CD4-positive, alpha-beta T cell (primary cell): ENCODE data around the gene TPSB2. TPM values are rescaled to one million over a fixed set of nuclear protein-coding genes. Genes with fewer than 3 reads are reported as not detected.

Source experiments
- ATAC-seq: fragments of 200-7000 bp; cut with Tn5 transposase; one replicate; pipeline ENCODE4 v1.10.0; 2022; ENCODE audit warnings: mild to moderate bottlenecking; ENCODE audit not compliant: poor library complexity
- CTCF ChIA-PET: fragments of 350-600 bp; sonication (Branson Sonifier 250); formaldehyde crosslinking; loops from one replicate; lab custom pipeline; 2021; ENCODE audit warnings: antibody characterized with exemption, inconsistent platforms; lab: Charles Lee
- POLR2A ChIA-PET: fragments of 350-600 bp; sonication (Branson Sonifier 250); formaldehyde crosslinking; loops from one replicate; lab custom pipeline; 2021; ENCODE audit warnings: antibody characterized with exemption, inconsistent platforms; lab: Charles Lee
- DNase-seq, 14 experiments: peaks; one replicate each; pipeline ENCODE4 v3.0.0-alpha.2; 2013 to 2020; ENCODE audit warnings: mixed read lengths in 2 of 14
- H3K27ac ChIP-seq, 2 donors: one replicate each; pipeline versions ENCODE4 v1.5.1 to v1.7.0; 2013; ENCODE audit warnings: low read length in 2 of 2, low read depth in 1 of 2, mild to moderate bottlenecking in 1 of 2
- H3K27me3 ChIP-seq, 2 experiments: 1 replicate in 1 of 2; 2 replicates in 1 of 2; pipeline versions ENCODE4 v1.6.1 to v1.7.0; 2013; ENCODE audit warnings: low read length in 2 of 2, control low read depth in 1 of 2, mild to moderate bottlenecking in 1 of 2, moderate library complexity in 1 of 2; ENCODE audit not compliant: insufficient read depth in 2 of 2, control insufficient read depth in 1 of 2
- H3K36me3 ChIP-seq: one replicate; pipeline ENCODE4 v1.6.1; 2013; ENCODE audit warnings: low read length, control low read depth; ENCODE audit not compliant: insufficient read depth
- H3K4me1 ChIP-seq: one replicate; pipeline ENCODE4 v1.6.1; 2013; ENCODE audit warnings: low read length, control low read depth; ENCODE audit not compliant: insufficient read depth
- H3K4me3 ChIP-seq: one replicate; pipeline ENCODE4 v1.5.1; 2013; ENCODE audit warnings: mild to moderate bottlenecking, low read length, moderate library complexity
- H3K9me3 ChIP-seq, 2 experiments: 1 replicate in 1 of 2; 2 replicates in 1 of 2; pipeline versions ENCODE4 v1.6.1 to v1.7.0; 2013; ENCODE audit warnings: low read length in 2 of 2, mild to moderate bottlenecking in 2 of 2, control low read depth in 1 of 2, moderate library complexity in 1 of 2; ENCODE audit not compliant: control insufficient read depth in 1 of 2, insufficient read depth in 1 of 2
- H3K27ac Mint-ChIP-seq: one replicate; pipeline ENCODE4 v1.8.0; 2020; ENCODE audit warnings: mixed read lengths
- H3K27me3 Mint-ChIP-seq: one replicate; pipeline ENCODE4 v1.8.0; 2021; ENCODE audit warnings: mixed read lengths
- H3K36me3 Mint-ChIP-seq: one replicate; pipeline ENCODE4 v1.8.0; 2021; ENCODE audit warnings: low read depth, mixed read lengths
- H3K4me1 Mint-ChIP-seq: one replicate; pipeline ENCODE4 v1.8.0; 2021; ENCODE audit warnings: low read depth, mixed read lengths
- H3K4me3 Mint-ChIP-seq: one replicate; pipeline ENCODE4 v1.8.0; 2020; ENCODE audit warnings: mild to moderate bottlenecking, mixed read lengths
- H3K9me3 Mint-ChIP-seq: one replicate; pipeline ENCODE4 v1.8.0; 2020; ENCODE audit warnings: mixed read lengths
- intact Hi-C, 2 experiments: fragments of 100-400 bp; cut with DNase I in 1 of 2; cut with micrococcal nuclease in 1 of 2; formaldehyde crosslinking; loops; one replicate each; pipeline versions ENCODE4 v1.15.1 to v1.9.0; 2023 to 2025; cut with DNase I, micrococcal nuclease
- total RNA-seq, 174 experiments: library from RNA in 2 of 174; stranded (reverse) in 2 of 174; gene quantifications; one replicate each; pipeline ENCODE4 v1.2.3 and lab custom pipeline; 2021 to 2026
- TF ChIP-seq, protein P1 (sequence below): fragments of 200-600 bp; IDR thresholded peaks from one replicate; pipeline ENCODE4 v1.8.0; 2022; ENCODE audit warnings: antibody characterized with exemption, mild to moderate bottlenecking

TPSB2 gene
- total RNA-seq, 2 experiments from 2014 or later: not detected

DNA sequence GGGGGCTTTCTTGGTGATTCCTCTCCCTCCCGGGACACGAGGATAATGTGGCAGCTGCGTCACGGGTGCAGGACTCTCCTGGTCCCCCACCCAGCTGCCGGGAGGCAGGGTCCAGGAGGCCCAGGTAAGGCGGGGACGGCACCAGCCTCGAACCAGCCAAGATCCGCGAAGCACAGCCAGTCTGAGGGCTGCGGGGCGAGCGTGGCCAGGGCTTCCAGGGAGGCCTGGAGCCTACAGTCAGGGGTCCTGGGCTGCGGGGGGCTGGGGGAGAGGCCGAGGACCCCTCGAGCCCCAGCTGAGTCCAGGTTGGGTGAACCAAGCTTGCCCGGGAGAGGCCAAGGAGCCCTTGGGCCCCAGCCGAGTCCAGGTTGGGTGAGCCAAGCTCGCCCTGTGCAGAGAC, 35.8 kb upstream of the TPSB2 start:
- H3K4me3 Mint-ChIP-seq: no peak overlapping the region
- H3K9me3 ChIP-seq: no peaks in the 10 kb centered on the region
- intact Hi-C loops: no loop called here
- H3K4me1 Mint-ChIP-seq: no peaks in the 10 kb centered on the region
- peaks cover 8 to 15% of the 10 kb centered on the region in 2 experiments for H3K27me3 ChIP-seq
- ChIA-PET POLR2A (no interaction called here), CTCF (no interaction called here)
- H3K4me1 ChIP-seq: no peaks in the 10 kb centered on the region
- H3K27ac ChIP-seq: no peak overlapping the region
- H3K27ac Mint-ChIP-seq: no peak overlapping the region
- no peaks in the 10 kb centered on the region for H3K36me3 ChIP-seq
- no peaks in the 10 kb centered on the region for H3K9me3 Mint-ChIP-seq
- DNase-seq (no peak), ATAC-seq (no peak)
- H3K36me3 Mint-ChIP-seq: no peaks in the 10 kb centered on the region
- H3K27me3 Mint-ChIP-seq: peaks cover 8% of the 10 kb centered on the region
- H3K4me3 ChIP-seq: no peak overlapping the region
- TF ChIP-seq, protein P1, sequence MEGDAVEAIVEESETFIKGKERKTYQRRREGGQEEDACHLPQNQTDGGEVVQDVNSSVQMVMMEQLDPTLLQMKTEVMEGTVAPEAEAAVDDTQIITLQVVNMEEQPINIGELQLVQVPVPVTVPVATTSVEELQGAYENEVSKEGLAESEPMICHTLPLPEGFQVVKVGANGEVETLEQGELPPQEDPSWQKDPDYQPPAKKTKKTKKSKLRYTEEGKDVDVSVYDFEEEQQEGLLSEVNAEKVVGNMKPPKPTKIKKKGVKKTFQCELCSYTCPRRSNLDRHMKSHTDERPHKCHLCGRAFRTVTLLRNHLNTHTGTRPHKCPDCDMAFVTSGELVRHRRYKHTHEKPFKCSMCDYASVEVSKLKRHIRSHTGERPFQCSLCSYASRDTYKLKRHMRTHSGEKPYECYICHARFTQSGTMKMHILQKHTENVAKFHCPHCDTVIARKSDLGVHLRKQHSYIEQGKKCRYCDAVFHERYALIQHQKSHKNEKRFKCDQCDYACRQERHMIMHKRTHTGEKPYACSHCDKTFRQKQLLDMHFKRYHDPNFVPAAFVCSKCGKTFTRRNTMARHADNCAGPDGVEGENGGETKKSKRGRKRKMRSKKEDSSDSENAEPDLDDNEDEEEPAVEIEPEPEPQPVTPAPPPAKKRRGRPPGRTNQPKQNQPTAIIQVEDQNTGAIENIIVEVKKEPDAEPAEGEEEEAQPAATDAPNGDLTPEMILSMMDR: no peak

DNA sequence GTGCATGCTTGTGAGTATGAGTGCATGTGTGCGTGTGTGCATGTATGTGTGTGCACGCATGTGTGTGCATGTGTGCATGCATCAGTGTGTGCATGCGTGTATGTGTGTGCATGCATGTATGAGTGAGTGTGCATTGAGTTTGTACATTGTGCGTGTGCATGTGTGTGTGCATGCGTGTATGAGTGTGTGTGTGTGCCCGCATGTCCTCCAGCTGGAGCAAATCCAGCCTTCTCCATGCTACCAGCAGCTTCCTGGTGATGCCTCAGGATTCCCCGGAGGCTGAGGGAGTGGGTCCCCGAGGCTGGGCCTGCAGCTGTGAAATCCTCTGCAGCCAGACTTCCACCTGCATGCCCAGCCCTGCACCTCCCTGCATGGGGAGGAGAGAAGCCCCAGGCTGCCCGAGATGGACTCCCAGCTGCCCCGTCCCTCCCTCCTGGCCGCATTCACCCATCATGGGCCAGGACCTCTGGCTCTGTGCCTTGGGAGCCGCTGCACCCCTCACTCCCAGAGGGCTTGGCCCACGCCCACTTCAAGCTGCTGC, 35.2 kb upstream of the TPSB2 start:
- H3K4me1 ChIP-seq: no peaks in the 10 kb centered on the region
- H3K9me3 ChIP-seq: peaks cover 0 to 1% of the 10 kb centered on the region in 2 experiments
- Mint-ChIP-seq H3K4me1 (no peaks in the 10 kb centered on the region), H3K27me3 (peaks cover 12% of the 10 kb centered on the region), H3K9me3 (no peaks in the 10 kb centered on the region), H3K27ac (no peak overlapping the region), H3K4me3 (no peak overlapping the region), H3K36me3 (no peaks in the 10 kb centered on the region)
- H3K36me3 ChIP-seq: no peaks in the 10 kb centered on the region
- H3K27me3 ChIP-seq: peaks cover 10 to 21% of the 10 kb centered on the region in 2 experiments
- TF ChIP-seq, protein P1: no peak
- no peak overlapping the region for H3K27ac ChIP-seq
- no peak for DNase-seq
- POLR2A ChIA-PET: no interaction called here
- no peak overlapping the region for H3K4me3 ChIP-seq
- intact Hi-C loops: no loop called here
- ATAC-seq: no peak
- CTCF ChIA-PET: no interaction called here

DNA sequence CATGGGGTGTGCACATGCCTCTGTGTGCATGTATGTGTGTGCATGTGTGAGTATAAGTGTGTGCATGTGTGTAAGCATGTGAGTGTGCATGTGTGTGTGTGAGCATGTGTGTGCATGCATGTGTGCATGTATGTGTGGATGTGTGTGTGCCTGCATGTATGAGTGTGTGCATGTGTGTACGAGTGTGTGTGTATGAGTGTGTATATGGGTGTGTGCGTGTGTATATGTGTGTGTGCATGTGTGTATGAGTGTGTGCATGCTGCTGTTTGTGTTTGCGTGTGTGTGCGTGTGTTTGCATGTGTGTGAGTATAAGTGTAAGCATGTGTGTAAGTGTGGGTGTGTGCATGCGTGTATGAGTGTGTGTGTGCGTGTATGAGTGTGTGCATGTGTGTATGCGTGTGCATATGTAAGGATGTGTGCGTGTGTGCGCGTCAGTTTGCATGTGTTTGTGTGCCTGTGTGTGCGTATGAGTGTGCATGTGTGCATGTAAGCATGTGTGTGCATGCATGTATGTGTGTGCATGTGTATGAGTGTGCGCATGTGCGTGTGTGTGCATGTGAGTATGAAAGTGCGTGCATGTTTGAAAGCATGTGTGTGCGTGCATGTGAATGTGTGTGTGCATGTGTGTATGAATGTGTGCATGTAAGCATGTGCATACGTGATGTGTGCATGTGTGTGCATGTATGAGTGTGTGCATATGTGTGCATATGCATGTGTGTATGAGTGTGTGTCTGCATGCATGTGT, 34.5 kb upstream of the TPSB2 start:
- no peaks in the 10 kb centered on the region for H3K36me3 ChIP-seq
- Mint-ChIP-seq H3K4me3 (no peak overlapping the region), H3K27ac (no peak overlapping the region), H3K36me3 (no peaks in the 10 kb centered on the region), H3K4me1 (no peaks in the 10 kb centered on the region), H3K27me3 (peaks cover 12% of the 10 kb centered on the region), H3K9me3 (no peaks in the 10 kb centered on the region)
- H3K27ac ChIP-seq: no peak overlapping the region
- no peak overlapping the region for H3K4me3 ChIP-seq
- DNase-seq (no peak), ATAC-seq (no peak)
- TF ChIP-seq, protein P1: no peak
- peaks cover 15 to 28% of the 10 kb centered on the region in 2 experiments for H3K27me3 ChIP-seq
- peaks cover 2% of the 10 kb centered on the region for H3K4me1 ChIP-seq
- ChIA-PET POLR2A (no interaction called here), CTCF (no interaction called here)
- peaks cover 0 to 8% of the 10 kb centered on the region in 2 experiments for H3K9me3 ChIP-seq
- intact Hi-C loops: no loop called here
